Renal pelvis (tissue), 12 donors: ENCODE measurements around the gene SMCHD1. TPM values are rescaled to one million over a fixed set of nuclear protein-coding genes. Genes with fewer than 3 reads are reported as not detected.

Source experiments
- DNase-seq: peaks from one replicate; pipeline ENCODE4 v3.0.0-alpha.2; 2013
- long read RNA-seq, 16 experiments: transcript quantifications; one replicate each; lab custom pipeline, GENCODE V29; 2026
- polyA plus RNA-seq, 3 donors: library from polyadenylated mRNA; unstranded; fragments of 120-200 nt; gene quantifications; one replicate each; pipeline ENCODE4 v1.2.1, GENCODE V29; 2013; ENCODE audit not compliant: insufficient read length in 3 of 3

SMCHD1 gene
- polyA plus RNA-seq = 10 to 100 TPM; 55.0 to 78.4 (median 64.7) TPM
- long read RNA-seq, donor 1, partial matches to known transcripts = 12 of 12 reads
- long read RNA-seq, donor 1, other reads (novel, unspliced or antisense) = 0 of 12 reads
- long read RNA-seq, donor 2, partial matches to known transcripts = 19 of 20 reads
- long read RNA-seq, donor 2, other reads (novel, unspliced or antisense) = 0 of 20 reads
- long read RNA-seq, donor 3, partial matches to known transcripts = 21 of 23 reads
- long read RNA-seq, donor 3, other reads (novel, unspliced or antisense) = 0 of 23 reads
- long read RNA-seq, donor 4, partial matches to known transcripts = 28 of 29 reads
- long read RNA-seq, donor 4, other reads (novel, unspliced or antisense) = 0 of 29 reads
- long read RNA-seq, donor 5, partial matches to known transcripts = 6 of 6 reads
- long read RNA-seq, donor 5, other reads (novel, unspliced or antisense) = 0 of 6 reads
- long read RNA-seq, donor 6, partial matches to known transcripts = 46 of 46 reads
- long read RNA-seq, donor 6, other reads (novel, unspliced or antisense) = 0 of 46 reads
- long read RNA-seq, donor 7, partial matches to known transcripts = 21 of 21 reads
- long read RNA-seq, donor 7, other reads (novel, unspliced or antisense) = 0 of 21 reads
- long read RNA-seq, donor 8, partial matches to known transcripts = 5 of 6 reads
- long read RNA-seq, donor 8, other reads (novel, unspliced or antisense) = 0 of 6 reads
- long read RNA-seq, donor 9, partial matches to known transcripts = 12 of 14 reads
- long read RNA-seq, donor 9, other reads (novel, unspliced or antisense) = 0 of 14 reads
- long read RNA-seq, donor 10, partial matches to known transcripts = 31 of 31 reads
- long read RNA-seq, donor 10, other reads (novel, unspliced or antisense) = 0 of 31 reads
- long read RNA-seq, donor 11, partial matches to known transcripts = 7 of 7 reads
- long read RNA-seq, donor 11, other reads (novel, unspliced or antisense) = 0 of 7 reads
- long read RNA-seq, donor 12, full-length matches to known transcripts = 5 of 38 reads
- long read RNA-seq, donor 12, partial matches to known transcripts = 33 of 38 reads
- long read RNA-seq, donor 12, other reads (novel, unspliced or antisense) = 0 of 38 reads
- long read RNA-seq, donor 13, partial matches to known transcripts = 0 of 1 reads
- long read RNA-seq, donor 13, other reads (novel, unspliced or antisense) = 0 of 1 reads
- long read RNA-seq, donor 14 = 0 reads
- long read RNA-seq, donor 15 = 0 reads
- long read RNA-seq, donor 16, partial matches to known transcripts = 35 of 35 reads
- long read RNA-seq, donor 16, other reads (novel, unspliced or antisense) = 0 of 35 reads

DNA sequence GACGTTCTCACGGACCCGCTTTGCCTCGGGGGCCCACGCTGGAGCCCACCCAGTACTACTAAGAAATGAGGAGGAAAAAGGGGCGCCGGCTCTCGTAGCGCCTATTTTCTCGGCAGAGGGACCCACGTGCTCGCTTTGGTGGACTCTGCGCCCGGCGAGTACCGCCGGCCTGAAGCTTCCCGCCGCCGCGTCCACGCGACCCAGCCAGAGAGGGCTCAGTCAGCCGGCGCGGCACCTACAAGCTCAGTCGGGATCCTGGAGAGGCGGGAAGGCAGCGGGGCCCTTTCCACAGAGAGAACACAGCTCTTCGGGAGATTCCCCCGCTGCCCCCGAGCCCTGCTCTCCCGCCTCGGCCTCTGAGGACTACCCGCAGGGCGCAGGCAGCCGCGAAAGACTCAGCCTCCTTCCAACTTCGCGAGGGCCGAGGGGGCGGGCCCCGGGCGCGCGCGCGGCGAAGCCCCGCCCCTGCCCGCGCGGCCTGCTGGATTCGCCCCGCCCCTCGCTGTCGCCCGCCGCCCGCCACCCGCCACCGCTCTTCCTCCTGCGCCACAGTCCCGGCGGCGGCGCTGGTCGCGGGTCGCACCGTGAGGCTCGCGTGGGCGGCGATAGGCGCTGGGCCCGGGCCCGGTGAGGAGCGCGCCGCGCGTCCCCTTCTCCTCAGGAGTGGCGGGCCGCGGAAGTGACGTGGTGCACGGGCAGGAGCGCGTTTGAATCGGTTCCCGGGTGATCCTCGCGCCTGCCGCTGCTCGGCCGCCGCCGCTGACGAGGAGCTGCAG is at the start of gene SMCHD1:
Gene SMCHD1, plus strand, starts transcription at position 549 of the 776 bp plus-strand sequence. CDS start 350 bp downstream, outside the sequence.
- peak; percentile 83 for DNase-seq

DNA sequence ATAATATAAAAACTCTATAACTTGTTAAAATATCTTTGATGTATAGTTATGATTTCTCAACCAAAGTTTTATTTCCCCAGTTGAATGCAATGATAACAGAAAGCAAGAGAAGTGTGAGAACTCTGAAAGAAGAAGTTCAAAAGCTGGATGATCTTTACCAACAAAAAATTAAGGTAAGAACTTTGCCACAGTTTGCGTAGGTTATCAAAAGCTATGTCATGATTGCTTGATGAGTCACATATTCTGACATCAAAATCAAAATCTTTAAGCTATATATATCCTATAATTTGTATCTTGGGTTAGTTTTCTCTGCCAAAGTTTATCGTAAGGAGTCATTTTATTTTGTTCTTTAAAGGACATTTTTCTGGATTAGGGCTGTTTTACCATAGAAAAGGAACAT is 49.2 kb upstream of the SMCHD1 start:
- no peak for DNase-seq

- no peak for DNase-seq
Observed at GRCh38 chr18:2609604-2610003, 45.9 kb upstream of the SMCHD1 start.

GRCh38 chr18:2610549-2610948 is 45.0 kb upstream of the SMCHD1 start:
- no peak for DNase-seq

- no peak for DNase-seq
Observed at GRCh38 chr18:2612996-2613395, 42.5 kb upstream of the SMCHD1 start.

- no peak for DNase-seq
Observed at GRCh38 chr18:2617401-2617998, 38.0 kb upstream of the SMCHD1 start.

DNA sequence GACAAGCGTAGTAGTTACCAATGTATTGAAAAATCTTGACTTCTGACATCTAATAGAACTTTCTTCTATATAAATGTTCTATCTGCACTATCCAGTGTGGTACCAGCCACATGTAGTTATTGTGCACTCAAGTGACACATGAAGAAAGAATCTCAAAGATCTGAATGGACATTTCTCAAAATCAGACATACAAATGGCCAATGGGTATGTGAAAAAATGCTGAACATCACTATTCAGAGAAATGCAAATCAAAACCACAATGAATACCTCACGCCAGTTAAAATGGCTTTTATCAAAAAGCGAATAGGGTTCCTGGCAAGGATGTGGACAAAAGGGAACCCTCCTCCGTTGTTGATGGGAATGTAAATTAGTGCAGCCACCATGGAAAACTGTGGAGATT is 37.5 kb upstream of the SMCHD1 start:
- DNase-seq = no peak

GRCh38 chr18:2625217-2625616 is 30.3 kb upstream of the SMCHD1 start:
- no peak for DNase-seq

- DNase-seq = no peak
Observed at GRCh38 chr18:2627821-2628276, 27.7 kb upstream of the SMCHD1 start.

GRCh38 chr18:2629003-2629402 is 26.5 kb upstream of the SMCHD1 start:
- DNase-seq = no peak

GRCh38 chr18:2635586-2635985 is 19.9 kb upstream of the SMCHD1 start:
- no peak for DNase-seq

DNA sequence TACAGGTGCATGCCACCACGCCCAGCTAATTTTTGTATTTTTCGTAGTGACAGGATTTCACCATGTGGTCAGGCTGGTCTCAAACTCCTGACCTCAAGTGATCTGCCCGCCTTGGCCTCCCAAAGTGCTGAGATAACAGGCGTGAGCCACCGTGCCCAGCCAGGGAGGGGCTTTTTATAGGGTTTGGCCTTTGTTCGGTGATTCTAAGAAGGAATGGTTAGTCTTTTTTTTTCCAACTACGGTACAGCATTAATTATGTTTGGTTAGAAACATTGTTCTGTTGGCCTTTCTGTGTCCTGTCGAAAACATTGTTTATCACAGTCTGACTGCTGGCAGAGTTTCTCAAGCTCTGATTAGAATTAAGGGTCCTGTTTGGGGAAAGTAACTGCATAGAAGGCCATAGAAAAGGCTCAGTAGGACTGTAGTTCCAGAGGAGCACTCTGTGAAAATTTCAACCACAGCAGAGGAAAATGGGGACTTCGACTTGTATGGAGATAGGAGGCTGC is 19.3 kb upstream of the SMCHD1 start:
- DNase-seq = peak; percentile 20

DNA sequence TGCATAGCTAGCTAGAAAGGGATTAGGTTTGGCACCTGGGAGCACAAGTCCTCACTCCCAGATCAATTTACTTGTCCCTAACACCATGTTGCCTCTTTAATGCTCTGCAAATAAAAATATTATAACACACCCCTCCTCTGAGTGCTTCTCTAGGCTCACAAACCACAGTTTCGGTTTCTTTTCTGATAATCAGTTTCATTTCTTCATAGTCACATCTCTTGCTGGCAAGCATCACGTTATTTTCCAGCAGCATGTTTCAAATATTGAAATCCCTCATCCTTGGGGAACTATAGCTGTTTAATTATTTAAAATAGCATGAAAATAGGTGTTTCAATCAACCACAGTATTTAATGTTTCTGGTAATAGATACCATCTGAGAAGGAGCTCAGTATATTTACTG is 13.9 kb upstream of the SMCHD1 start:
- no peak for DNase-seq

DNA sequence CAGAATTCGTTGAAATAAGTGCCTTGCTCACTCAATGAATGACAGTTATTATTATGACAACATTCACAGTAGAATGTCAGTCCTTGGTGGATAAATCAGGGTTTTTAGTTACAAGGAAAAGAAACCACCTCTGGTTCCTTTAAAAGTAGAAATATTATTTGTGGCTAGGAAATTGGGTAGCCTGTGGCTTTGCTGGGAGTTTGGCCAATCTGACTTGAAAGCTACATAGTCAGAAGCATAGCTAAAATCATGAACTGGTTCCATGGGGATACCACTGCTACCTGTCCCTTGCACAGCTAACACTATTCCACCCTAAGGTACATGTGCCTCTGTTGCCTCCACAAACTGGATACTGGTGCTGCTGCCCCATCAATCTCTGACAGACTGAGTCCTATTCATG is 12.8 kb upstream of the SMCHD1 start:
- DNase-seq = no peak

GRCh38 chr18:2644535-2644934 is 11.0 kb upstream of the SMCHD1 start:
- DNase-seq = no peak

- no peak for DNase-seq
Observed at GRCh38 chr18:2651981-2652380, 3.5 kb upstream of the SMCHD1 start.

DNA sequence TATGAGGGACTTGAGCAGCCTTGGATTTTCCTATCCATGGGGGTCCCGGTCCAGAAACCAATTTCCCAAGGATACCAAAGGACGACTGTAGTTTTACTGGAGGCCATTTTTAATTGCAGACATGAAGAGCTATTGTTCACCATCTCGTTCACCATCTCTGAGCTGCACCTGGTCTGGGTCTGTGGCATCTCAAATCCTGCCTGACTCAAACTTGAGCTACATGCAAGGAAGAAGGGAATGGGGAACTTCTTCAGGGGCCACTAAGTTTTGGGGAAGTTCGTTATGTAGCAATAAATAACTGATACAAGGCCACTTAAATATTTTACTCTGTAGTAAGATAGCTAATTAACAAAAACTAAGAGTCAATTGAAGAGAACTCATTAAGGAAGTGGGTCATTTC is 2.1 kb upstream of the SMCHD1 start:
- DNase-seq = no peak

DNA sequence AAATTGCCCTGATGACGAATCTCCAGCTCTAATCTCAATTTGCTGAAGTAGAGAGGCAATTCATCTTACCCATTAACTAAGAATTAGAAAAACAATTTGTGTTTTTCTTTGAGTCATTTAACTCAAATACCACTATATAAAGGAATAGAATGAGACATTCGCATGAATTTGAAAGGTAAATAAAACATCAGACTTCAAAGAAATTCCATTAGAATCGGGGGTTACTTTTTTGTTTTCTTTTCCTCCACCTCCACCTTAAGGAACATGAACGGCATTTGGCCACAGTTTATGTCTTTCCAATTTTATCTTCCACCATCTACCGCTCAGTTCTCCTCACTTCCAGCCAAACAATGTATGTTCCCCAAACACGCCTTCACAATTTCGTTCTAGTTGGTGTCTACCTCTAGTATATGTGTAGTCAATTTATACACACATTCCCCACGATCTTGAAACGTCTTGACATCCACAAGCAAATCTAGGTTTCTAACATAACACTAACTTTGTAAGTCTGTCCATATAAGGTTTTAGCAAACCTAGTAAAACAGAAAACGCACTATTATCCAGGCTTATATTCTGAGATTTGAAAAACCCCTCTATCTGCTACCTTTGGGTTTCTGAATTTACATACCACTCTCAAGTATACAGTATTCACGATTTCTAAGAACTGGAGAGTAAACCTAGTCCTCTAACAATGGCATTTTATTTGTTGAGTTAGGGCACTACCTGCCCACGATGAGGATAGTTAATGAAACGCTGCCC is 1.2 kb upstream of the SMCHD1 start:
- DNase-seq = peak; percentile 8

DNA sequence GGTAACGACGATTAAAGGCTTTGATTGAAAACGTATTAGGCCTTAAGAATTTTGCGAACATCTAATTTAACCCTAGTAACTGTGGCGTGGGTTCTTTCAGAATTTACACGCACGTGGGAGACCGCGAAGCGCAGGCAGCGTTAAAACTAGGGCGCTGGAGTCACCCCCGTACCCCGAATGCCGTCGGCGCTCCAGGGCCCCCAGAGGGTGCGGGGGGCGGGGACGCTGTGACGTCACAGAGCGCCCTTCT is 673 bp upstream of the SMCHD1 start:
- peak; percentile 26 for DNase-seq

GRCh38 chr18:2655954-2656236 is 369 bp downstream of the SMCHD1 start:
- DNase-seq = no peak
